Measurements from ENCODE around the gene FBXO21. TPM values are rescaled to one million over a fixed set of nuclear protein-coding genes. Genes with fewer than 3 reads are reported as not detected.
"Not testable (repeated sequence)": the region's sequence is repeated elsewhere in the genome, so short reads cannot be mapped to it uniquely, and the experiment has no call there.

The FBXO21 gene
- total RNA-seq, 4 donors from 2014 or later: 38.4 to 54.4 (median 48.6) TPM

DNA sequence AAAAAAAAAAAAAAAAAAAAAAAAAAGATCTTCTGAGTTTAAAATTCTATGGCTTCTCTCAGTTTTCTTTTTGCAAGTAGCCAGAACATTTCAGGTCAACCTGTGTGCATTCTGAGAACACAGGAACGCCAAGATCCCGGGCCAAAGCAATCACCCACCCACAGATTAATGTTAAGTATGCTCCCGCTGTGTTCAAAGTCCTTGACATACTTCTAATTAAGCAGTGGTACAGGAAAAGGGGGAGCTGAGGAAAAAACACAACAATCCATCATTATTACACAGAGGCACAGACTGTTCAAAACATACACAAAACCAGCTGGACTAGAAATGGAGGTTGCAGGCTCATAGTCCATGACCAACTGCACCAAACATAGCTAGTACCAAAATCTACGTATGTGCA lies 2.8 kb downstream of the FBXO21 start:
- no peaks in the 10 kb centered on the region for H3K27me3 ChIP-seq
- peaks cover 0 to 55% (median 12%) of the 10 kb centered on the region in 3 donors for H3K36me3 ChIP-seq
- H3K4me3 ChIP-seq: no peak overlapping the region
- DNase-seq: no peak
- intact Hi-C loops (cut with DNase I): no loop called here
- H3K9me3 ChIP-seq: no peaks in the 10 kb centered on the region
- 83 to 93% methylated on average over 4 of the region's 4 CpGs for WGBS, 2 donors
- H3K27ac ChIP-seq: no peak overlapping the region
- TF ChIP-seq, protein P1, sequence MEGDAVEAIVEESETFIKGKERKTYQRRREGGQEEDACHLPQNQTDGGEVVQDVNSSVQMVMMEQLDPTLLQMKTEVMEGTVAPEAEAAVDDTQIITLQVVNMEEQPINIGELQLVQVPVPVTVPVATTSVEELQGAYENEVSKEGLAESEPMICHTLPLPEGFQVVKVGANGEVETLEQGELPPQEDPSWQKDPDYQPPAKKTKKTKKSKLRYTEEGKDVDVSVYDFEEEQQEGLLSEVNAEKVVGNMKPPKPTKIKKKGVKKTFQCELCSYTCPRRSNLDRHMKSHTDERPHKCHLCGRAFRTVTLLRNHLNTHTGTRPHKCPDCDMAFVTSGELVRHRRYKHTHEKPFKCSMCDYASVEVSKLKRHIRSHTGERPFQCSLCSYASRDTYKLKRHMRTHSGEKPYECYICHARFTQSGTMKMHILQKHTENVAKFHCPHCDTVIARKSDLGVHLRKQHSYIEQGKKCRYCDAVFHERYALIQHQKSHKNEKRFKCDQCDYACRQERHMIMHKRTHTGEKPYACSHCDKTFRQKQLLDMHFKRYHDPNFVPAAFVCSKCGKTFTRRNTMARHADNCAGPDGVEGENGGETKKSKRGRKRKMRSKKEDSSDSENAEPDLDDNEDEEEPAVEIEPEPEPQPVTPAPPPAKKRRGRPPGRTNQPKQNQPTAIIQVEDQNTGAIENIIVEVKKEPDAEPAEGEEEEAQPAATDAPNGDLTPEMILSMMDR (IDR thresholded peaks at IDR 0.05): no peak
- TF ChIP-seq POLR2A (IDR thresholded peaks at IDR 0.05): no peak
- H3K4me1 ChIP-seq: peaks cover 10 to 37% (median 14%) of the 10 kb centered on the region in 3 donors

DNA sequence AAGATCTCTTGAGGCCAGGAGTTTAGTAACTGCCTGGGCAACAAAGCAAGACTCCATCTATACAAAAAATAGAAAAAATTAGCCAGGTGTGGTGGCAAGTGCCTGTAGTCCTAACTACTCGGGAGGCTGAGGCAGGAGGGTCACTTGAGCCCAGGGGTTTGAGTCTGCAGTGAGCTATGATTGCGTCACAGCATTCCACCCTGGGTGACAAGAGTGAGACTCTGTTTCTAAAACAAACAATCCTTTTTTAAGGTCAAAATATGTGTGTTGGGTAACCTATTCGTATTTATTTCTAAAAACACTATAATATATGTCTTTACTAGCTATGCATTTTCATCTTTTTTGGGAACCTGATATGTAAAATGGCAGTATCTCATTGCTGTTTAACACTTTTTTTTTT lies 7.4 kb downstream of the FBXO21 start:
- no peak for TF ChIP-seq POLR2A (IDR thresholded peaks at IDR 0.05)
- TF ChIP-seq, protein P1 (IDR thresholded peaks at IDR 0.05): no peak
- Histone ChIP-seq H3K4me1 (peaks cover 0 to 4% (median 0%) of the 10 kb centered on the region in 3 donors), H3K36me3 (peaks cover 0 to 100% (median 12%) of the 10 kb centered on the region in 3 donors), H3K4me3 (no peak overlapping the region), H3K9me3 (no peaks in the 10 kb centered on the region), H3K27ac (no peak overlapping the region), H3K27me3 (no peaks in the 10 kb centered on the region)
- DNase-seq: no peak
- 95 to 100% methylated on average over 3 of the region's 3 CpGs for WGBS, 2 donors
- intact Hi-C loops (cut with DNase I): no loop called here

DNA sequence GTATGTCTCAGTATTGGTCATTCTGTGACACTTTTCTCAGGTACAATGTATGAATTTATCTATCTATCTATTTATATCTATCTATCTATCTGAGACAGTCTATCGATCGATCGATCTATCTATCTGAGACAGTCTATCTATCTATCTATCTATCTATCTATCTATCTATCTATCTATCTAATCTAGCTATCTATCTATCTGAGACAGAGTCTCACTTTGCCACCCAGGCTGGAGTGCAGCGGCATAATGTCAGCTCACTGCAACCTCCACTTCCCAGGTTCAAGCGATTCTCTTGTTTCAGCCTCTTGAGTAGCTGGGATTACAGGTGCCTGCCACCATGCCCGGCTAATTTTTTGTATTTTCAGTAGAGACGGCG lies 8.8 kb downstream of the FBXO21 start:
- 96 to 99% methylated on average over 7 to 8 of the region's 8 CpGs for WGBS, 2 donors
- H3K36me3 ChIP-seq: peaks cover 0 to 100% (median 14%) of the 10 kb centered on the region in 3 donors
- DNase-seq; H3K27ac ChIP-seq; H3K27me3 ChIP-seq; H3K4me1 ChIP-seq; H3K9me3 ChIP-seq; H3K4me3 ChIP-seq; intact Hi-C loops (cut with DNase I): not testable (repeated sequence)

DNA sequence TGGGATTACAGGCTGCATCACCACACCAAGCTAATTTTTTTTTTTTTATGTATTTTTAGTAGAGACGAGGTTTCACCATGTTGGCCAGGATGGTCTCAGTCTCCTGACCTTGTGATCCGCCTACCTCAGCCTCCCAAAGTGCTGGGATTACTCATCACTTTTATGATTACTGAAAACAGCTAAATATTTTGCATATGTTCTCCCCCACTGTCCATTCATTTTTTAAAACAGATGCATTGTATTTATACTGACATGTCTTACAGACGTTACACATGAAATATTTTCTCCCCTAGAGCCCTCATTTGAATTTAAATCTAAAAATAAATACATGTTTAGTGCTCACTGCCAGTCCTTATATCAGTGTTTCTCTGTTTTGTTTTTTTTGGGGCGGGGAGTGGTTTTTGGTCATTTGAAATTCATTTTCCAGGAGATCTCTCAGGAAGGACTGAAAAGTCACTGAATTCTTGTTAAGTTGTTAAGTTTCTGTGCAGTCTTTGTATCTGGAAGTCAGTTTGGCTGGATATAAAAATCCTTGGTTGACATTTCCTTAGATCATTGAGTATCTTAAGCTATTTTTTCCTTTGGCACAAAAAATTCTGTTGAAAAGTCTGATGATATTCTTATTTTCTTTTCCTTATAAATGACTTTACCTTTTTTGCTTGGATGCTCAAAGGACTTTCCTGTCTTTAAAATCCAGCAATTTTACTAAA lies 9.4 kb downstream of the FBXO21 start:
- intact Hi-C loops (cut with DNase I): no loop called here
- peaks cover 0 to 100% (median 16%) of the 10 kb centered on the region in 3 donors for H3K36me3 ChIP-seq
- H3K27ac ChIP-seq: no peak overlapping the region
- no peaks in the 10 kb centered on the region for H3K9me3 ChIP-seq
- DNase-seq: no peak
- H3K27me3 ChIP-seq: no peaks in the 10 kb centered on the region
- TF ChIP-seq, protein P1 (IDR thresholded peaks at IDR 0.05): no peak
- 77 to 99% methylated on average over 4 of the region's 4 CpGs for WGBS, 2 donors
- no peak overlapping the region for H3K4me3 ChIP-seq
- no peaks in the 10 kb centered on the region for H3K4me1 ChIP-seq

DNA sequence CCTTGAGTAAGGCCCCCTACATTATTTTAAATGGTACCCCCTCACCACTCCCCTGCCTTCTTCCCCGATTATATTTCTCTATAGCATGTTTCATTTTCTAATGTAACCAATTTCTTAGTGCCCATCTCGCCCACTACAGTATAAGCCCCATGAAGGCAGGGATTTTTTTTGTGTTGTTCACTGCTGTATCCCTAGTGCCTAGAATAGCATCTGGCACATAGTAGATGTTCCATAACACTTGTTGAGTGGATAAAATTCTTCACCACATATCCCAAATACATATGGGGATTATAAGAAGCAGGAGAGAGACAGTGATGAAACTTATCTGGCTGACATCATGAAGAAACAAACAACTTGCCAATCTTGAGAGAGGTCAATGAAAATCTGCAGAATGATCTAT lies 11.5 kb downstream of the FBXO21 start:
- Histone ChIP-seq H3K9me3 (no peaks in the 10 kb centered on the region), H3K27me3 (no peaks in the 10 kb centered on the region), H3K4me3 (no peak overlapping the region), H3K36me3 (peaks cover 3 to 100% (median 4%) of the 10 kb centered on the region in 3 donors), H3K4me1 (no peaks in the 10 kb centered on the region), H3K27ac (no peak overlapping the region)
- intact Hi-C loops (cut with DNase I): no loop called here
- WGBS, 2 donors: 96 to 97% methylated on average over 2 of the region's 2 CpGs
- no peak for DNase-seq
- no peak for TF ChIP-seq POLR2A (IDR thresholded peaks at IDR 0.05)
- TF ChIP-seq, protein P1 (IDR thresholded peaks at IDR 0.05): no peak
